Suprapubic skin (tissue), 4 donors: ENCODE data around the gene ADAMTS17. TPM values are rescaled to one million over a fixed set of nuclear protein-coding genes. Genes with fewer than 3 reads are reported as not detected.
"Not testable (repeated sequence)": the region's sequence is repeated elsewhere in the genome, so short reads cannot be mapped to it uniquely, and the experiment has no call there.

ENCODE experiments used
- DNase-seq, 2 donors: peaks; one replicate each; pipeline ENCODE4 v3.0.0-alpha.2; 2019; ENCODE audit warnings: low spot score in 2 of 2
- H3K27ac ChIP-seq: fragments of 200-600 bp; sonication (generic); one replicate; pipeline ENCODE4 v1.5.1; 2019
- H3K27me3 ChIP-seq: fragments of 200-600 bp; sonication (generic); one replicate; pipeline ENCODE4 v1.5.1; 2019
- H3K36me3 ChIP-seq: fragments of 200-600 bp; sonication (generic); one replicate; pipeline ENCODE4 v1.5.1; 2019
- H3K4me1 ChIP-seq: fragments of 200-600 bp; sonication (generic); one replicate; pipeline ENCODE4 v1.5.1; 2019
- H3K4me3 ChIP-seq: fragments of 200-600 bp; sonication (generic); one replicate; pipeline ENCODE4 v1.5.1; 2019; ENCODE audit warnings: mild to moderate bottlenecking
- H3K9me3 ChIP-seq: fragments of 200-600 bp; sonication (generic); one replicate; pipeline ENCODE4 v1.5.1; 2019
- EP300 ChIP-seq: sonication (generic); formaldehyde crosslinking; IDR thresholded peaks from one replicate; pipeline ENCODE4 v1.6.1; 2017; ENCODE audit warnings: antibody characterized with exemption
- POLR2A ChIP-seq, 2 donors: fragments of 450-650 bp; IDR thresholded peaks; one replicate each; pipeline ENCODE4 v1.6.1; 2017; ENCODE audit warnings: antibody characterized with exemption in 2 of 2, mild to moderate bottlenecking in 2 of 2, moderate library complexity in 2 of 2
- POLR2AphosphoS5 ChIP-seq, 3 donors: sonication (generic); formaldehyde crosslinking; IDR thresholded peaks; one replicate each; pipeline ENCODE4 v1.6.1; 2017; ENCODE audit warnings: antibody characterized with exemption in 3 of 3
- WGBS: methylation state at CpG from one replicate; pipeline ENCODE4 v1.1.5; 2018; 5-methylcytosine and 5-hydroxymethylcytosine counted together
- total RNA-seq, 4 donors: library from RNA; depleted of rRNA; stranded (reverse); fragments of >200 nt; gene quantifications; one replicate each; pipeline ENCODE4 v1.1.0, GENCODE V29; 2016
- TF ChIP-seq, protein P1 (sequence below), 2 donors: fragments of 200-600 bp in 1 of 2; fragments of 450-650 bp in 1 of 2; sonication (generic) in 1 of 2; IDR thresholded peaks; one replicate each; pipeline ENCODE4 v1.5.1; 2016 to 2019; ENCODE audit warnings: antibody characterized with exemption in 2 of 2, mild to moderate bottlenecking in 1 of 2, moderate library complexity in 1 of 2

Gene ADAMTS17
- total RNA-seq, 4 donors from 2014 or later, result 4.2 to 12.3 (median 6.3) TPM

DNA sequence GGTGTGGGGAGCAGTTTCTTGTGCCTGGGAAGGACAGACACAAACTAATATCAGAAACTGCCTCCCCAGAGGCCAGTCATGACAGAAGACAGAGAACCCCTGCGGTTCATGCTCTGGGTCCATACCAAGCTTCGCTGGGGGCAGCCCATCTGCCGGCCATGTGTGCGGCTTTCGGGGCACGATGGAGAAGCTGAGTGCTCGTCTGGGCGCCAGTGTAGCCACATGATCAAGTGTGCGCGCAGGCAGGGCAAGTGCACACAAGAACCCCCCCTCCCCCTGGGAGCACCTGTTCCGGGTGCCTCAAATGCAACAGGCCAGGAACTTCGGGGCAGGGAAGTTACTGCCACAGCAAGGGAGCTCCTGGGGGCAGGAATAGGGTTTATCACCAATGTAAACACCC is 1.8 kb downstream of the ADAMTS17 start:
- 93% methylated on average over 12 of the region's 12 CpGs for WGBS
- Histone ChIP-seq H3K4me3 (no peak overlapping the region), H3K27ac (no peak overlapping the region), H3K27me3 (peaks cover 3% of the 10 kb centered on the region), H3K36me3 (no peaks in the 10 kb centered on the region), H3K9me3 (no peaks in the 10 kb centered on the region), H3K4me1 (peaks cover 34% of the 10 kb centered on the region)
- TF ChIP-seq, protein P1, sequence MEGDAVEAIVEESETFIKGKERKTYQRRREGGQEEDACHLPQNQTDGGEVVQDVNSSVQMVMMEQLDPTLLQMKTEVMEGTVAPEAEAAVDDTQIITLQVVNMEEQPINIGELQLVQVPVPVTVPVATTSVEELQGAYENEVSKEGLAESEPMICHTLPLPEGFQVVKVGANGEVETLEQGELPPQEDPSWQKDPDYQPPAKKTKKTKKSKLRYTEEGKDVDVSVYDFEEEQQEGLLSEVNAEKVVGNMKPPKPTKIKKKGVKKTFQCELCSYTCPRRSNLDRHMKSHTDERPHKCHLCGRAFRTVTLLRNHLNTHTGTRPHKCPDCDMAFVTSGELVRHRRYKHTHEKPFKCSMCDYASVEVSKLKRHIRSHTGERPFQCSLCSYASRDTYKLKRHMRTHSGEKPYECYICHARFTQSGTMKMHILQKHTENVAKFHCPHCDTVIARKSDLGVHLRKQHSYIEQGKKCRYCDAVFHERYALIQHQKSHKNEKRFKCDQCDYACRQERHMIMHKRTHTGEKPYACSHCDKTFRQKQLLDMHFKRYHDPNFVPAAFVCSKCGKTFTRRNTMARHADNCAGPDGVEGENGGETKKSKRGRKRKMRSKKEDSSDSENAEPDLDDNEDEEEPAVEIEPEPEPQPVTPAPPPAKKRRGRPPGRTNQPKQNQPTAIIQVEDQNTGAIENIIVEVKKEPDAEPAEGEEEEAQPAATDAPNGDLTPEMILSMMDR (IDR thresholded peaks at IDR 0.05), result no peak
- TF ChIP-seq POLR2A (IDR thresholded peaks at IDR 0.05) (no peak), EP300 (no peak), POLR2AphosphoS5 (IDR thresholded peaks at IDR 0.05) (no peak)
- DNase-seq, result no peak

DNA sequence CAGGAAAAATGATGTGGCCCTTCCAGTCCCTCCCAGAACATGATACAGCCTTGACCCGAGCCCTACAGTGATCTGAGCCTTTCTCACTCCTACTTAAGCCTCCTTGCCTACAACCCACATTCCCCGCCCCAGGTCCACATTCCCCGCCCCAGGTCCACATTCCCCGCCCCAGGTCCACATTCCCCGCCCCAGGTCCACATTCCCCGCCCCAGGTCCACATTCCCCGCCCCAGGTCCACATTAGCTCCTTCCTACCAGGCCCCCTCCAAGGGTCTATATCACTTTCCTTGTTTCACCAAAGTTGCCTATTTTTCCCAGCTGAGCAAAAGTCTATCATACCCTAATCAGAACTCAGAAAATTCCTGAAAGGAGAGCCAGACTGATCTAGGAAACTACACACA is 2.3 kb downstream of the ADAMTS17 start:
- H3K27me3 ChIP-seq, DNase-seq, H3K9me3 ChIP-seq, H3K36me3 ChIP-seq, H3K27ac ChIP-seq, H3K4me3 ChIP-seq: not testable (repeated sequence)
- WGBS, result 75% methylated on average over 7 of the region's 7 CpGs
- H3K4me1 ChIP-seq, result peaks cover 34% of the 10 kb centered on the region

DNA sequence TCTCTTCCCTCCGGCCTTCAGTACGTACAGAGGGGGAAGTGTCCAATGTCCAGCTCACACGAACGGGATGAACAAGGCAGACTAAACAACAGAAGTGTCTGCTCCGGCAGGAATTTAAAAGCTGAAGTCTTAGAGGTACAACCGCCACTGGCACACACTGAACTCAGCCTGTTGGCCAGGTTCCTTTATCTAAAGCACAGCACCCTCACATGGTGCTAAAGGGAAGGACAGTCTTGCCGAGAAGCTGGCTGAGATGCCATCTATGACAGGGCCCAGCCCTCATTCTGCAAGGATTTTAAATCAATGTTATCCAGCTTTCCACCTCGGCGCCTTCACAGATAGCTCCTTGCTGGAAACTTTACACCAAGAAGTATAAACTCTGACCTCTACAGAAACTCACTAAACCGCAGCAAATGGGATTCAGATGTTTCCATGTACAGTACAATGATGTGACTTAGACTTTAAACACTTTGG is 2.8 kb downstream of the ADAMTS17 start:
- WGBS, result 19% methylated on average over 10 of the region's 10 CpGs
- H3K27me3 ChIP-seq, result peaks cover 3% of the 10 kb centered on the region
- H3K9me3 ChIP-seq, result no peaks in the 10 kb centered on the region
- H3K27ac ChIP-seq, result no peak overlapping the region
- no peaks in the 10 kb centered on the region for H3K36me3 ChIP-seq
- TF ChIP-seq, protein P1 (IDR thresholded peaks at IDR 0.05), result peak; percentile 77 to 82
- TF ChIP-seq EP300, result no peak
- no peak for DNase-seq
- H3K4me3 ChIP-seq, result no peak overlapping the region
- peaks cover 34% of the 10 kb centered on the region for H3K4me1 ChIP-seq

DNA sequence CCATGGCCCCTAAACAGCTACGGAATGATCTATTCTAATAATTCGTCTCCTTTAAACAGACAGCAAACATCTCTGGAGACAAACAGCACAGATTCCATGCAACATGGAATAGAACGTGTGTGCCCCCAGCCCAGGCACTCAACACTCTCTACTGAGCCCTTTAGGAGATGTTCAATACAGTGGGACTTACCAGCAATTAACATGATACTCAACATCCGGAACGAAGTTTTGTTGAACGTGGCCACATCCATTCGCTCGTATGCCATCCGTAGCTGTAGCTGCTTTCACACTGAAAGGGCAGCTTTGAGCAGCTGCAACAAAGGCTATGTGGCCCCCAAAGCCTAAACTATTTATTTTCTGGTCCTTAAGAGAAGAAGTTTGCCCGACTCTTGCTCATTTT is 3.5 kb downstream of the ADAMTS17 start:
- Histone ChIP-seq H3K36me3 (no peaks in the 10 kb centered on the region), H3K9me3 (no peaks in the 10 kb centered on the region), H3K27ac (no peak overlapping the region), H3K27me3 (peaks cover 4% of the 10 kb centered on the region), H3K4me3 (no peak overlapping the region), H3K4me1 (peaks cover 34% of the 10 kb centered on the region)
- TF ChIP-seq EP300 (no peak), POLR2A (IDR thresholded peaks at IDR 0.05) (no peak), POLR2AphosphoS5 (IDR thresholded peaks at IDR 0.05) (no peak)
- TF ChIP-seq, protein P1 (IDR thresholded peaks at IDR 0.05), result no peak
- whole genome bisulfite sequencing, result 81% methylated on average over 10 of the region's 10 CpGs
- DNase-seq, result no peak

DNA sequence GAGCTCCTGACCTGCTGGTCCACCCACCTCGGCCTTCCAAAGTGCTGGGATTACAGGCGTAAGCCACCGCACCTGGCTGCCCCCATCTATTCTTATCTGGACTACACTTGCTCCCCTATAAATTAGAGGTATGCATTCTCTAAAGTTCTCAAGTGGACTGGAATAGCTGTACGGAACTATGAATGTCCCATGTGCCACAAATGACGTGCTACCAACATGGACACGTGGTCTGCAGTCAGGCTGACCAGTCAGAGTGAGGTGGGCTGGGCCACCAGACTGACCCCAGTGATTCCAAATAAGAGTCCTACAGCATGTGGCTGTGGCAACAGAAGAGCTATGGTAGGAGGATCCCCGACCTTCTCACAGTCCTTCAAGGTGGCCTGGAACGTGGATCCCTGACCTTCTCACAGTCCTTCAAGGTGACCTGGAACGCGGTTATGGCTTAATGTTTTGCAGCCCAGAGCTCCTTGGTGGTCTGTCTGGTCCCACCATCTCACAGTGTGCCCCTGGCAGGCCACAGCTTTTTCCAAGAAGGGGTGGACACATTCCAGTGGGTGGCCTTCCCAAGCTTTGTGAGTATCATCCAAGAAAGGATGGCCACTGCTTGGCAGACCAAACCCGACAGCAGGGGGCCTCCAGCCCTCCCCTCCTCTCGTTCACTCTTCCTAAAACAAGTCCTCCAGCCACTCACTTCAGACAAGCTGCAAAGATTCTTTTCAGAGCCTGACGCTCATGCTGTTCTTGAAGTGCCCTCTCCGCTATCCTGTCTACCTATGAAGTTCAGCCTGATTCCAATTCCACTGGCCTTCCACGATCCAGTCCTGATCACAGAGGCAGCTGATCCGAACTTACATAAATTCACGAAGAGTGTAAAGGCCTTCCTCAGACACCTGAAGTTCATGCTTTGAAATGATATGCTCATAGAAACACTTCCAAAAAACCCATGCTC is 4.4 kb downstream of the ADAMTS17 start:
- no peaks in the 10 kb centered on the region for H3K36me3 ChIP-seq
- TF ChIP-seq POLR2AphosphoS5 (IDR thresholded peaks at IDR 0.05) (no peak), EP300 (no peak), POLR2A (IDR thresholded peaks at IDR 0.05) (no peak)
- TF ChIP-seq, protein P1 (IDR thresholded peaks at IDR 0.05), result no peak
- H3K4me1 ChIP-seq, result peaks cover 32% of the 10 kb centered on the region
- H3K27ac ChIP-seq, result no peak overlapping the region
- no peak overlapping the region for H3K4me3 ChIP-seq
- H3K9me3 ChIP-seq, result no peaks in the 10 kb centered on the region
- peaks cover 9% of the 10 kb centered on the region for H3K27me3 ChIP-seq
- WGBS, result 95% methylated on average over 11 of the region's 17 CpGs
- no peak for DNase-seq
